PC-9 (cell line): ENCODE measurements around the gene CPS1. TPM values are rescaled to one million over a fixed set of nuclear protein-coding genes. Genes with fewer than 3 reads are reported as not detected.
A peak's percentile ranks its signal among the peaks of the same experiment; 100 is the strongest.

Experiments
- BruUV-seq: library from RNA; stranded (reverse); fragments of 400-500 nt; replicated peaks from 2 replicates; lab custom pipeline; 2021; lab: Mats Ljungman, UMichigan
- CTCF ChIA-PET: fragments of 300-600 bp; sonication (Branson Sonifier 250); formaldehyde crosslinking; loops from one replicate; lab custom pipeline; 2022; ENCODE audit warnings: antibody characterized with exemption; lab: Charles Lee
- POLR2A ChIA-PET: fragments of 300-600 bp; sonication (Branson Sonifier 250); formaldehyde crosslinking; loops from one replicate; lab custom pipeline; 2022; ENCODE audit warnings: antibody characterized with exemption; ENCODE audit not compliant: unreplicated experiment; lab: Charles Lee
- DNase-seq, 2 experiments: peaks; one replicate each; pipeline versions ENCODE4 v3.0.0 to v3.0.0-alpha.2; 2015 to 2022; ENCODE audit warnings: mixed read lengths in 1 of 2
- H2AFZ ChIP-seq: fragments of 200-600 bp; sonication (generic); 2 replicates; pipeline ENCODE4 v1.8.1; 2017; ENCODE audit warnings: antibody characterized with exemption
- H3F3A ChIP-seq: fragments of 200-600 bp; sonication (generic); 2 replicates; pipeline ENCODE4 v1.8.1; 2017; ENCODE audit warnings: antibody characterized with exemption, mild to moderate bottlenecking, low read depth; ENCODE audit not compliant: insufficient read depth
- H3K27ac ChIP-seq: fragments of 200-600 bp; sonication (generic); 2 replicates; pipeline ENCODE4 v1.6.1; 2016; ENCODE audit warnings: mixed run types
- H3K27me3 ChIP-seq: fragments of 200-600 bp; sonication (generic); 2 replicates; pipeline ENCODE4 v1.6.1; 2016; ENCODE audit warnings: low read depth, mixed run types; ENCODE audit not compliant: insufficient read depth
- H3K36me3 ChIP-seq: fragments of 200-600 bp; sonication (generic); 2 replicates; pipeline ENCODE4 v1.6.1; 2016; ENCODE audit warnings: low read depth, mixed run types
- H3K4me1 ChIP-seq: fragments of 200-600 bp; sonication (generic); replicated peaks from 2 replicates; pipeline ENCODE4 v1.6.1; 2016; ENCODE audit warnings: mixed run types; ENCODE audit not compliant: insufficient read depth
- H3K4me2 ChIP-seq: fragments of 200-600 bp; sonication (generic); 2 replicates; pipeline ENCODE4 v1.6.1; 2017; ENCODE audit warnings: mixed run types
- H3K4me3 ChIP-seq: fragments of 200-600 bp; sonication (generic); 2 replicates; pipeline ENCODE4 v1.6.1; 2016; ENCODE audit warnings: mixed run types
- H3K79me2 ChIP-seq: fragments of 200-600 bp; sonication (generic); 2 replicates; pipeline ENCODE4 v1.6.1; 2017; ENCODE audit warnings: low read depth, mixed run types
- H3K9me2 ChIP-seq: fragments of 200-600 bp; sonication (generic); 2 replicates; pipeline ENCODE4 v1.8.1; 2017; ENCODE audit warnings: mild to moderate bottlenecking; ENCODE audit not compliant: insufficient read depth
- H3K9me3 ChIP-seq: fragments of 200-600 bp; sonication (generic); 2 replicates; pipeline ENCODE4 v1.8.1; 2016; ENCODE audit warnings: low read depth; ENCODE audit not compliant: insufficient read depth
- H4K20me1 ChIP-seq: fragments of 200-600 bp; sonication (generic); 2 replicates; pipeline ENCODE4 v1.8.1; 2017; ENCODE audit not compliant: insufficient read depth
- EZH2 ChIP-seq: fragments of 200-600 bp; sonication (generic); IDR thresholded peaks from 2 replicates; pipeline ENCODE4 v1.8.0; 2017; ENCODE audit warnings: antibody characterized with exemption, low read depth
- intact Hi-C: fragments of 100-400 bp; cut with micrococcal nuclease; formaldehyde crosslinking; loops from one replicate; pipeline ENCODE4 v1.10.0; 2022; ENCODE audit not compliant: unreplicated experiment
- total RNA-seq: library from RNA; stranded (reverse); gene quantifications from 2 replicates; pipeline ENCODE4 v1.2.3, GENCODE V29; 2021
- TF ChIP-seq, protein P1 (sequence below): fragments of 200-600 bp; sonication (generic); conservative IDR thresholded peaks from 2 replicates; pipeline ENCODE4 v1.6.1; 2017; ENCODE audit warnings: mixed run types, antibody characterized with exemption, mild to moderate bottlenecking, moderate library complexity

The CPS1 gene
- total RNA-seq, 1 experiment from 2014 or later, result 27.5 TPM

DNA sequence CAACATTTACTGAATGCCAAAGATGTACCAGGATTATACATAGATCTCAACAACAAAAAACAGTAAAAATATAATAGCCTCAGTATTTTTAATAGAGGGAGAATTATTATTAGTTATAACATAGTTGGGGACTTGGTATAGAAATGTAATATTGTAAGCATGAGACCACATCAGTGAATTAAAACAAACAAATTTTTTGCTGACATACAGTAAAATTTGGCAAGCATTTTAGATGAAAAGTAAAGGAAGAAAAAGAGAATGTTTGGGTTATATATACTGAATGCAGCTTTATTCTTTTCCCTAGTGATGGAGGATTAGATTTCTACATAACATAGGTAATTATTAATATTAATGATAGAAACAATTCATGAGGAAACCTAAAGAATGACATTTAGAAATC is 10.9 kb downstream of the CPS1 start:
- CTCF ChIA-PET, result no interaction called here

DNA sequence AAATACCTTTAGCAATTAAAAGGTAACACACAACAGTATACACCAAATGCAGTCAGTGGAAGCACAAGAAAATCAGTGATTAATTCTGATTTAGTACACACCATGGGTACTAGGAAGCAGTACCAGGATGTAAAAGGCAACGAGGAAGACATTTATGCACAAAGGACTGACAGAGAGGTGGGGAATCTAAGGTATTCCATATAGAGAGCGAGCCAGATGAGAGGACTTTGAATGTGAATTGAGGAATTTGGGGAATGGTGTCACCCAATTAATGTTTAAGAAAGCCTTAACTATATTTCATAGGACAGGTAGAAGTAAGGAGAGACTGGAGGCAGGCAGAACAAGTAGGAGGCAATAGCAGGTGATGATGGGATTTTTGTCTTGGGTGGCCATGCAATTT is 11.7 kb downstream of the CPS1 start:
- TF ChIP-seq, protein P1, sequence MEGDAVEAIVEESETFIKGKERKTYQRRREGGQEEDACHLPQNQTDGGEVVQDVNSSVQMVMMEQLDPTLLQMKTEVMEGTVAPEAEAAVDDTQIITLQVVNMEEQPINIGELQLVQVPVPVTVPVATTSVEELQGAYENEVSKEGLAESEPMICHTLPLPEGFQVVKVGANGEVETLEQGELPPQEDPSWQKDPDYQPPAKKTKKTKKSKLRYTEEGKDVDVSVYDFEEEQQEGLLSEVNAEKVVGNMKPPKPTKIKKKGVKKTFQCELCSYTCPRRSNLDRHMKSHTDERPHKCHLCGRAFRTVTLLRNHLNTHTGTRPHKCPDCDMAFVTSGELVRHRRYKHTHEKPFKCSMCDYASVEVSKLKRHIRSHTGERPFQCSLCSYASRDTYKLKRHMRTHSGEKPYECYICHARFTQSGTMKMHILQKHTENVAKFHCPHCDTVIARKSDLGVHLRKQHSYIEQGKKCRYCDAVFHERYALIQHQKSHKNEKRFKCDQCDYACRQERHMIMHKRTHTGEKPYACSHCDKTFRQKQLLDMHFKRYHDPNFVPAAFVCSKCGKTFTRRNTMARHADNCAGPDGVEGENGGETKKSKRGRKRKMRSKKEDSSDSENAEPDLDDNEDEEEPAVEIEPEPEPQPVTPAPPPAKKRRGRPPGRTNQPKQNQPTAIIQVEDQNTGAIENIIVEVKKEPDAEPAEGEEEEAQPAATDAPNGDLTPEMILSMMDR, result no peak
- TF ChIP-seq EZH2, result no peak
- BruUV-seq, result no TSS peak
- Histone ChIP-seq H3K4me3 (no peak overlapping the region), H3K27ac (no peak overlapping the region), H3K9me2 (no peaks in the 10 kb centered on the region), H3K4me2 (no peak overlapping the region), H3K4me1 (no peaks in the 10 kb centered on the region), H3K79me2 (no peaks in the 10 kb centered on the region), H4K20me1 (no peaks in the 10 kb centered on the region), H3K27me3 (no peaks in the 10 kb centered on the region), H2AFZ (no peak overlapping the region), H3F3A (no peaks in the 10 kb centered on the region), H3K9me3 (no peaks in the 10 kb centered on the region), H3K36me3 (no peaks in the 10 kb centered on the region)
- CTCF ChIA-PET, result no interaction called here
- no peak for DNase-seq
- intact Hi-C loops, result no loop called here
- POLR2A ChIA-PET, result no interaction called here

More for the DNA sequence above, 10.9 kb downstream of the CPS1 start:
- Histone ChIP-seq H3K36me3 (no peaks in the 10 kb centered on the region), H3K9me3 (no peaks in the 10 kb centered on the region), H3K79me2 (no peaks in the 10 kb centered on the region), H3K9me2 (no peaks in the 10 kb centered on the region), H3F3A (no peaks in the 10 kb centered on the region), H3K4me3 (no peak overlapping the region), H2AFZ (no peak overlapping the region), H3K4me1 (no peaks in the 10 kb centered on the region), H3K4me2 (no peak overlapping the region), H3K27ac (no peak overlapping the region), H4K20me1 (no peaks in the 10 kb centered on the region), H3K27me3 (no peaks in the 10 kb centered on the region)
- no TSS peak for BruUV-seq
- no peak for DNase-seq
- POLR2A ChIA-PET, result no interaction called here
- no peak for TF ChIP-seq EZH2
- TF ChIP-seq, protein P1, result no peak
- intact Hi-C loops, result no loop called here

DNA sequence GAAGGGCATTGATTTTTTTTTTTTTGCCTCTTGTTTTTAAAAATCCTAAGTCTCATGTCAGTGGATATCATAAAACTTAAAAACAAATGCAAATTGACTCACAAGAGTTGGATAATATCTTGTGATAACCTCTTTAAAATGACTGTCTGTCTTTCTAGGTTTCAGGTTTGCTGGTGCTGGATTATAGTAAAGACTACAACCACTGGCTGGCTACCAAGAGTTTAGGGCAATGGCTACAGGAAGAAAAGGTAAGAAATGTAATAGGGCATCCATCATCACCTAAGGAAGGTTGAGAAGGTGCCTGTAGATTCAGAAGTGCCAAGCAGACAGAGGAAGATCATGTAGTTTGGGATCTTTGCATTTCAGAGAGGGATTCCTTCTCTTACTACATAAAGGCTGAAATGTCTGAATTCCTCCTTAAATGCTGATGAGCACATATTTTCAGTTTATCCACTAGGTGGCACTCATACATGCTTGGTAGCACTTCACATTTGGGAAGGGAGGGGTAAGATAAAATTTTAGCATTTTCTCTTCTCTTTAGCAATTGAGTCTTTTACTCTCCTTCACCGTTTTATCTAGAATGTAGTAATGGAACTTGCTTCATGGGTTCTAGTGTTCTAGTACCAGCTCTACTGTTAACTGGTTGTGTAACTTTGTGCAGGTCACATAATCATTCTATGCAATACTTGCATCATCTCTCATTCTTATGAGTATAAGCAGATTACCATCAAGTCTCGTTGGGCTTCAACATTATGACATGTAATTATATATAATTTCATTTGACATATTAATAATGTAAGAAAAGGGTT is 21.1 kb downstream of the CPS1 start:
- BruUV-seq, result no TSS peak
- Histone ChIP-seq H2AFZ (no peak overlapping the region), H3K9me2 (no peaks in the 10 kb centered on the region), H3K4me3 (no peak overlapping the region), H3K9me3 (no peaks in the 10 kb centered on the region), H4K20me1 (no peaks in the 10 kb centered on the region), H3K79me2 (no peaks in the 10 kb centered on the region), H3K27me3 (no peaks in the 10 kb centered on the region), H3K36me3 (no peaks in the 10 kb centered on the region), H3F3A (no peaks in the 10 kb centered on the region), H3K4me2 (no peak overlapping the region), H3K4me1 (no peaks in the 10 kb centered on the region), H3K27ac (no peak overlapping the region)
- CTCF ChIA-PET, result interaction anchor here (0.5 to 0.6 kb wide), 2 partner anchors 146 to 1984 kb away, joined by 3 read pairs; no protein-coding TSS in a partner anchor
- intact Hi-C loops, result no loop called here
- POLR2A ChIA-PET, result no interaction called here
- TF ChIP-seq, protein P1, result peak; percentile 75
- TF ChIP-seq EZH2, result no peak
- DNase-seq, result no peak
